H9 (cell line): Measurements from ENCODE around the gene CLCN3. TPM values are rescaled to one million over a fixed set of nuclear protein-coding genes. Genes with fewer than 3 reads are reported as not detected.
"Not testable (repeated sequence)": the region's sequence is repeated elsewhere in the genome, so short reads cannot be mapped to it uniquely, and the experiment has no call there.

Source experiments
- DNase-seq: peaks from one replicate; pipeline ENCODE4 v3.0.0-alpha.2; 2017
- H2AFZ ChIP-seq: one replicate; pipeline ENCODE4 v1.6.1; 2013; ENCODE audit warnings: mild to moderate bottlenecking, low read length, control low read depth, moderate library complexity
- H2AK5ac ChIP-seq: 2 replicates; pipeline ENCODE4 v1.6.1; 2013; ENCODE audit warnings: low read length, control low read depth, mixed read lengths; ENCODE audit not compliant: insufficient read length
- H2BK120ac ChIP-seq: one replicate; pipeline ENCODE4 v1.6.1; 2013; ENCODE audit warnings: low read depth, mild to moderate bottlenecking, low read length, control low read depth, inconsistent platforms; ENCODE audit not compliant: poor library complexity, severe bottlenecking
- H2BK12ac ChIP-seq: 2 replicates; pipeline ENCODE4 v1.6.1; 2013; ENCODE audit warnings: low read length, control low read depth, mixed read lengths, low read depth; ENCODE audit not compliant: insufficient read length
- H2BK15ac ChIP-seq: 2 replicates; pipeline ENCODE4 v1.6.1; 2013; ENCODE audit warnings: low read depth, low read length, control low read depth
- H2BK20ac ChIP-seq: one replicate; pipeline ENCODE4 v1.6.1; 2013; ENCODE audit warnings: low read depth, mild to moderate bottlenecking, low read length, control low read depth, inconsistent platforms; ENCODE audit not compliant: poor library complexity, severe bottlenecking
- H2BK5ac ChIP-seq: 2 replicates; pipeline ENCODE4 v1.6.1; 2013; ENCODE audit warnings: low read length, control low read depth, mixed read lengths; ENCODE audit not compliant: insufficient read length
- H3K14ac ChIP-seq: 2 replicates; pipeline ENCODE4 v1.6.1; 2013; ENCODE audit warnings: low read length, control low read depth; ENCODE audit not compliant: insufficient read depth
- H3K18ac ChIP-seq: 2 replicates; pipeline ENCODE4 v1.6.1; 2013; ENCODE audit warnings: low read depth, mild to moderate bottlenecking, mixed read lengths, low read length, control low read depth; ENCODE audit not compliant: insufficient read length
- H3K23ac ChIP-seq: 2 replicates; pipeline ENCODE4 v1.6.1; 2013; ENCODE audit warnings: low read length, control low read depth, mixed read lengths, low read depth; ENCODE audit not compliant: insufficient read length
- H3K23me2 ChIP-seq: 2 replicates; pipeline ENCODE4 v1.6.1; 2013; ENCODE audit warnings: low read depth, mild to moderate bottlenecking, mixed read lengths, low read length, control low read depth; ENCODE audit not compliant: insufficient read length, poor library complexity, severe bottlenecking
- H3K27ac ChIP-seq: 2 replicates; pipeline ENCODE4 v1.5.1; 2013; ENCODE audit warnings: low read length, control low read depth, mixed read lengths, low read depth; ENCODE audit not compliant: insufficient read length
- H3K27me3 ChIP-seq: 2 replicates; pipeline ENCODE4 v1.6.1; 2013; ENCODE audit warnings: low read length, control low read depth, inconsistent platforms; ENCODE audit not compliant: insufficient read depth
- H3K4ac ChIP-seq: 2 replicates; pipeline ENCODE4 v1.6.1; 2013; ENCODE audit warnings: low read depth, mild to moderate bottlenecking, control low read depth, inconsistent platforms, low read length, moderate library complexity
- H3K4me1 ChIP-seq: 2 replicates; pipeline ENCODE4 v1.6.1; 2013; ENCODE audit warnings: low read length, control low read depth, inconsistent platforms; ENCODE audit not compliant: insufficient read depth
- H3K4me2 ChIP-seq: 2 replicates; pipeline ENCODE4 v1.6.1; 2013; ENCODE audit warnings: low read length, control low read depth, mixed read lengths; ENCODE audit not compliant: insufficient read length, insufficient read depth
- H3K56ac ChIP-seq: 2 replicates; pipeline ENCODE4 v1.6.1; 2013; ENCODE audit warnings: low read depth, mild to moderate bottlenecking, mixed read lengths, low read length, control low read depth; ENCODE audit not compliant: insufficient read length
- H3K79me1 ChIP-seq: 2 replicates; pipeline ENCODE4 v1.6.1; 2013; ENCODE audit warnings: low read depth, mild to moderate bottlenecking, moderate library complexity, low read length, control low read depth, inconsistent platforms; ENCODE audit not compliant: insufficient read depth, poor library complexity, severe bottlenecking
- H3K79me2 ChIP-seq: 2 replicates; pipeline ENCODE4 v1.6.1; 2013; ENCODE audit warnings: low read length, control low read depth, inconsistent platforms; ENCODE audit not compliant: insufficient read depth
- H3K9ac ChIP-seq: 2 replicates; pipeline ENCODE4 v1.6.1; 2013; ENCODE audit warnings: low read length, control low read depth, mixed read lengths; ENCODE audit not compliant: insufficient read length; ENCODE audit errors: extremely low read depth
- H3K9me3 ChIP-seq: one replicate; pipeline ENCODE4 v1.6.1; 2013; ENCODE audit warnings: low read depth, low read length, inconsistent platforms; ENCODE audit not compliant: control insufficient read depth
- H3T11ph ChIP-seq: one replicate; pipeline ENCODE4 v1.6.1; 2013; ENCODE audit warnings: mild to moderate bottlenecking, low read length, control low read depth, inconsistent platforms
- H4K20me1 ChIP-seq: one replicate; pipeline ENCODE4 v1.6.1; 2013; ENCODE audit not compliant: control insufficient read depth, insufficient read length, insufficient read depth
- H4K5ac ChIP-seq: 2 replicates; pipeline ENCODE4 v1.6.1; 2013; ENCODE audit warnings: low read depth, mild to moderate bottlenecking, mixed read lengths, low read length, control low read depth; ENCODE audit not compliant: insufficient read length
- H4K8ac ChIP-seq: replicated peaks from 2 replicates; pipeline ENCODE4 v1.6.1; 2013; ENCODE audit warnings: low read length, control low read depth, mixed read lengths, low read depth; ENCODE audit not compliant: insufficient read length
- H4K91ac ChIP-seq: 2 replicates; pipeline ENCODE4 v1.6.1; 2013; ENCODE audit warnings: low read depth, mild to moderate bottlenecking, moderate library complexity, mixed read lengths, low read length, control low read depth; ENCODE audit not compliant: insufficient read length
- H3K27ac Mint-ChIP-seq, 3 experiments: 2 replicates in 2 of 3; 3 replicates in 1 of 3; pipeline ENCODE4 v1.8.0; 2020 to 2021; ENCODE audit warnings: mixed read lengths in 3 of 3, mild to moderate bottlenecking in 1 of 3, moderate library complexity in 1 of 3
- H3K27me3 Mint-ChIP-seq: 2 replicates; pipeline ENCODE4 v1.8.0; 2021; ENCODE audit warnings: low read depth, mild to moderate bottlenecking, moderate library complexity, mixed read lengths
- H3K36me3 Mint-ChIP-seq, 3 experiments: 2 replicates in 2 of 3; 3 replicates in 1 of 3; pipeline ENCODE4 v1.8.0; 2020 to 2021; ENCODE audit warnings: low read depth in 3 of 3, mixed read lengths in 3 of 3; ENCODE audit not compliant: insufficient read depth in 1 of 3
- H3K4me1 Mint-ChIP-seq, 2 experiments: 2 replicates each; pipeline ENCODE4 v1.8.0; 2020; ENCODE audit warnings: mixed read lengths in 2 of 2
- H3K4me3 Mint-ChIP-seq, 2 experiments: 2 replicates in 1 of 2; 3 replicates in 1 of 2; pipeline ENCODE4 v1.8.0; 2020 to 2021; ENCODE audit warnings: mild to moderate bottlenecking in 2 of 2, mixed read lengths in 2 of 2, moderate library complexity in 1 of 2
- H3K9me3 Mint-ChIP-seq, 2 experiments: 2 replicates in 1 of 2; 3 replicates in 1 of 2; pipeline ENCODE4 v1.8.0; 2020; ENCODE audit warnings: mild to moderate bottlenecking in 2 of 2, mixed read lengths in 2 of 2, moderate library complexity in 1 of 2
- CTCF ChIP-seq: fragments of 200-600 bp; sonication (generic); conservative IDR thresholded peaks from 3 replicates; pipeline ENCODE4 v1.8.0; 2021; ENCODE audit warnings: antibody characterized with exemption, mild to moderate bottlenecking
- WGBS: extraction: QIAGEN DNeasy Blood & Tissue Kit; methylation state at CpG from one replicate; pipeline ENCODE4 v1.1.7; 2013; ENCODE audit warnings: missing lambda C conversion rate, low lambda C conversion rate, mixed read lengths; ENCODE audit not compliant: insufficient read length; ENCODE audit errors: extremely low coverage; 5-methylcytosine and 5-hydroxymethylcytosine counted together
- total RNA-seq: library from RNA; stranded (reverse); gene quantifications from 2 replicates; pipeline ENCODE4 v1.2.1, GENCODE V29; 2021

The CLCN3 gene
- total RNA-seq, 1 experiment from 2014 or later: 25.7 TPM

GRCh38 chr4:169730564-169730963 is 110.2 kb downstream of the CLCN3 start:
- no peak overlapping the region for H4K8ac ChIP-seq
- no peak overlapping the region for H2BK12ac ChIP-seq
- Mint-ChIP-seq H3K27ac (no peak overlapping the region), H3K36me3 (peaks cover 0 to 20% (median 15%) of the 10 kb centered on the region in 3 experiments; a peak in 6 of 7 replicates), H3K27me3 (no peaks in the 10 kb centered on the region), H3K4me3 (no peak overlapping the region), H3K4me1 (peaks cover 3% of the 10 kb centered on the region in 2 experiments; a peak in 2 of 4 replicates), H3K9me3 (no peaks in the 10 kb centered on the region)
- no peaks in the 10 kb centered on the region for H3K79me1 ChIP-seq
- no peak overlapping the region for H2BK15ac ChIP-seq
- H2AK5ac ChIP-seq: no peak overlapping the region
- no peak overlapping the region for H3K9ac ChIP-seq
- no peak overlapping the region for H2AFZ ChIP-seq
- H3K4ac ChIP-seq: no peak overlapping the region
- H3K4me2 ChIP-seq: no peak overlapping the region
- no peaks in the 10 kb centered on the region for H3K27me3 ChIP-seq
- no peaks in the 10 kb centered on the region for H3K79me2 ChIP-seq
- H3K23ac ChIP-seq: no peak overlapping the region
- no peak overlapping the region for H2BK20ac ChIP-seq
- H4K20me1 ChIP-seq: no peaks in the 10 kb centered on the region
- H3K56ac ChIP-seq: no peak overlapping the region
- WGBS: no CpG with 5 or more reads among the region's 5 CpGs
- no peak overlapping the region for H4K5ac ChIP-seq
- TF ChIP-seq CTCF: no peak
- H3K18ac ChIP-seq: no peak overlapping the region
- H2BK120ac ChIP-seq: no peak overlapping the region
- no peaks in the 10 kb centered on the region for H3K9me3 ChIP-seq
- no peaks in the 10 kb centered on the region for H3K23me2 ChIP-seq
- no peak overlapping the region for H3K14ac ChIP-seq
- no peak overlapping the region for H3T11ph ChIP-seq
- no peaks in the 10 kb centered on the region for H3K4me1 ChIP-seq
- no peak for DNase-seq
- H3K27ac ChIP-seq: no peak overlapping the region
- H2BK5ac ChIP-seq: no peak overlapping the region
- H4K91ac ChIP-seq: no peak overlapping the region

- H3K27ac ChIP-seq, H3K27me3 Mint-ChIP-seq, H2BK20ac ChIP-seq, H3K9me3 Mint-ChIP-seq, H2BK12ac ChIP-seq, H3K56ac ChIP-seq, H3K18ac ChIP-seq, H3K4me3 Mint-ChIP-seq, DNase-seq, H3K79me2 ChIP-seq, H3K79me1 ChIP-seq, H2BK120ac ChIP-seq, H2BK15ac ChIP-seq, H3K9me3 ChIP-seq, H2BK5ac ChIP-seq, H3T11ph ChIP-seq, H2AFZ ChIP-seq, H3K4me1 Mint-ChIP-seq, H4K5ac ChIP-seq, H3K27ac Mint-ChIP-seq, H3K23ac ChIP-seq, H4K91ac ChIP-seq, H4K8ac ChIP-seq, H3K4me2 ChIP-seq, H3K23me2 ChIP-seq, H3K27me3 ChIP-seq, H2AK5ac ChIP-seq, H3K4me1 ChIP-seq, H3K14ac ChIP-seq, H4K20me1 ChIP-seq, H3K9ac ChIP-seq, H3K4ac ChIP-seq: not testable (repeated sequence)
- H3K36me3 Mint-ChIP-seq: peaks cover 0 to 29% (median 15%) of the 10 kb centered on the region in 3 experiments; a peak in 5 of 7 replicates
Observed at GRCh38 chr4:169738604-169739003, 118.2 kb downstream of the CLCN3 start.
